HepG2 (cell line): Measurements from ENCODE around the gene STOML1. TPM values are rescaled to one million over a fixed set of nuclear protein-coding genes. Genes with fewer than 3 reads are reported as not detected.

ENCODE experiments used
- ATAC-seq: fragments of 200-7000 bp; cut with Tn5 transposase; 3 replicates; pipeline ENCODE4 v1.9.1; 2020; ENCODE audit warnings: mild to moderate bottlenecking, moderate library complexity
- BruUV-seq: library from RNA; stranded (reverse); fragments of 400-500 nt; replicated peaks from 2 replicates; lab custom pipeline; 2021; lab: Mats Ljungman, UMichigan
- CTCF ChIA-PET: fragments of 300-600 bp; formaldehyde crosslinking; extraction: SDS; loops from one replicate; lab custom pipeline; 2021; ENCODE audit warnings: low total read pairs, inconsistent platforms, low intra/inter-chr PET ratio; lab: Yijun Ruan, JAX
- POLR2A ChIA-PET: fragments of 350-600 bp; sonication (Branson Sonifier 250); formaldehyde crosslinking; loops from one replicate; lab custom pipeline; 2020; ENCODE audit warnings: antibody characterized with exemption, inconsistent platforms; lab: Yijun Ruan, JAX
- DNase-seq: peaks from one replicate; pipeline ENCODE4 v3.0.0-alpha.2; 2015; ENCODE audit warnings: low spot score
- FAIRE-seq: peaks from 3 replicates; lab custom pipeline; 2011; peaks lifted over from hg19 to GRCh38; lab: Jason Lieb, UNC
- H2AFZ ChIP-seq: one replicate; pipeline ENCODE4 v1.6.1; 2011; ENCODE audit warnings: low read length, inconsistent platforms
- H3K27ac ChIP-seq: fragments of 300-600 bp; 3 replicates; pipeline ENCODE4 v1.8.0; 2011; ENCODE audit warnings: mixed run types, mild to moderate bottlenecking, mixed read lengths, low read length, inconsistent platforms; ENCODE audit not compliant: insufficient read depth; ENCODE audit errors: extremely low read length
- H3K27me3 ChIP-seq, 2 experiments: fragments of 200-600 bp in 1 of 2; 2 replicates in 1 of 2; 3 replicates in 1 of 2; pipeline versions ENCODE4 v1.6.0 to v1.8.0; 2011; ENCODE audit warnings: low read length in 2 of 2, mild to moderate bottlenecking in 2 of 2, moderate library complexity in 2 of 2, inconsistent platforms in 1 of 2; ENCODE audit not compliant: insufficient read depth in 2 of 2, control insufficient read depth in 1 of 2
- H3K36me3 ChIP-seq, 2 experiments: fragments of 200-600 bp in 1 of 2; replicated peaks in 1 of 2; 2 replicates in 1 of 2; 3 replicates in 1 of 2; pipeline versions ENCODE4 v1.5.1 to v1.8.0; 2011; ENCODE audit warnings: low read length in 2 of 2, inconsistent platforms in 1 of 2; ENCODE audit not compliant: insufficient read depth in 2 of 2, control insufficient read depth in 1 of 2
- H3K4me1 ChIP-seq: 2 replicates; pipeline ENCODE4 v1.5.1; 2012; ENCODE audit warnings: low read length, inconsistent platforms; ENCODE audit not compliant: insufficient read depth
- H3K4me2 ChIP-seq: 2 replicates; pipeline ENCODE4 v1.6.0; 2011; ENCODE audit warnings: low read depth, low read length, inconsistent platforms
- H3K4me3 ChIP-seq, 3 experiments: fragments of 200-600 bp in 1 of 3; sonication (generic), shearing (Covaris generic) in 1 of 3; replicated peaks in 1 of 3; 2 replicates each; pipeline ENCODE4 v1.5.1; 2011 to 2016; ENCODE audit warnings: low read length in 3 of 3, inconsistent platforms in 2 of 3, low read depth in 2 of 3, mild to moderate bottlenecking in 2 of 3, control low read depth in 1 of 3, mixed read lengths in 1 of 3; ENCODE audit not compliant: insufficient read depth in 1 of 3
- H3K79me2 ChIP-seq: one replicate; pipeline ENCODE4 v1.6.1; 2011; ENCODE audit warnings: low read length, inconsistent platforms; ENCODE audit not compliant: insufficient read depth
- H3K9ac ChIP-seq: 2 replicates; pipeline ENCODE4 v1.6.0; 2011; ENCODE audit warnings: mild to moderate bottlenecking, low read depth, low read length, inconsistent platforms; ENCODE audit not compliant: insufficient read depth
- H3K9me3 ChIP-seq: 2 replicates; pipeline ENCODE4 v1.5.1; 2012; ENCODE audit warnings: mild to moderate bottlenecking, low read length
- H4K20me1 ChIP-seq: 2 replicates; pipeline ENCODE4 v1.6.0; 2011; ENCODE audit warnings: inconsistent platforms, mild to moderate bottlenecking, low read length, moderate library complexity; ENCODE audit not compliant: insufficient read depth
- HNF4A ChIP-seq: sonication (generic); formaldehyde crosslinking; IDR thresholded peaks from 2 replicates; pipeline ENCODE4 v1.4.0; 2020; ENCODE audit warnings: missing genetic modification reagents
- LCORL ChIP-seq, 2 experiments: fragments of 450-650 bp in 1 of 2; sonication (generic) in 1 of 2; formaldehyde crosslinking in 1 of 2; IDR thresholded peaks; 2 replicates each; pipeline versions ENCODE4 v1.5.0 to v1.6.1; 2017 to 2020; ENCODE audit warnings: antibody characterized with exemption in 1 of 2, missing genetic modification reagents in 1 of 2
- MXI1 ChIP-seq: IDR thresholded peaks from 3 replicates; pipeline ENCODE4 v1.6.1; 2012; ENCODE audit warnings: low read depth, low read length, inconsistent platforms, borderline replicate concordance
- MYC ChIP-seq: sonication (generic); formaldehyde crosslinking; IDR thresholded peaks from 2 replicates; pipeline ENCODE4 v1.9.0; 2021; ENCODE audit warnings: missing genetic modification reagents, borderline replicate concordance
- NFE2L1 ChIP-seq: sonication (generic); formaldehyde crosslinking; IDR thresholded peaks from 2 replicates; pipeline ENCODE4 v1.4.0; 2020; ENCODE audit warnings: missing genetic modification reagents, mild to moderate bottlenecking, borderline replicate concordance
- NFKB2 ChIP-seq: sonication (generic); formaldehyde crosslinking; IDR thresholded peaks from 2 replicates; pipeline ENCODE4 v1.4.0; 2020; ENCODE audit warnings: missing genetic modification reagents, borderline replicate concordance
- ZBTB1 ChIP-seq: sonication (generic); formaldehyde crosslinking; IDR thresholded peaks from 2 replicates; pipeline ENCODE4 v1.4.0; 2020; ENCODE audit warnings: missing genetic modification reagents, borderline replicate concordance
- ZNF256 ChIP-seq: sonication (generic); formaldehyde crosslinking; conservative IDR thresholded peaks from 2 replicates; pipeline ENCODE4 v1.4.0; 2020; ENCODE audit warnings: missing genetic modification reagents
- ZSCAN9 ChIP-seq: IDR thresholded peaks from 2 replicates; pipeline ENCODE4 v1.6.1; 2016; ENCODE audit warnings: borderline replicate concordance
- WGBS: methylation state at CpG from one replicate; pipeline ENCODE4 v1.1.6; 2017; ENCODE audit warnings: low lambda C conversion rate; 5-methylcytosine and 5-hydroxymethylcytosine counted together
- in situ Hi-C: cut with HindIII; loops from 2 replicates; pipeline ENCODE4 v1.10.0; 2017; ENCODE audit warnings: low pct_unique_long_range_greater_than_20kb; ENCODE audit not compliant: extremely low pct_ligation_motif_present
- intact Hi-C: fragments of 100-400 bp; cut with micrococcal nuclease; formaldehyde crosslinking; loops from one replicate; pipeline ENCODE4 v1.10.0; 2022; ENCODE audit not compliant: unreplicated experiment
- polyA plus RNA-seq, 8 experiments: library from polyadenylated mRNA; depleted of rRNA in 3 of 8; stranded (reverse) in 7 of 8; unstranded in 1 of 8; fragments of >200 nt; fragmentation: Illumina TruSeq in 4 of 8; extraction: Trizol in 4 of 8; gene quantifications; 2 replicates each; pipeline versions ENCODE4 v1.2.1 to v1.2.3, GENCODE V29; 2011 to 2016; ENCODE audit warnings: low read depth in 4 of 8, missing spikeins in 1 of 8, mixed read lengths in 1 of 8; ENCODE audit not compliant: insufficient read depth in 1 of 8
- total RNA-seq, 5 experiments: library from RNA; depleted of rRNA; stranded (reverse); fragments of >200 nt; fragmentation: Illumina TruSeq; extraction: Trizol; gene quantifications; 2 replicates each; pipeline ENCODE4 v1.2.3, GENCODE V29; 2016; ENCODE audit warnings: low read depth in 1 of 5
- TF ChIP-seq, protein P1 (sequence below): sonication (generic); formaldehyde crosslinking; IDR thresholded peaks from 2 replicates; pipeline ENCODE4 v1.5.1; 2020; ENCODE audit warnings: missing genetic modification reagents, mild to moderate bottlenecking, borderline replicate concordance
- TF ChIP-seq, protein P2 (sequence below): sonication (generic); formaldehyde crosslinking; IDR thresholded peaks from 2 replicates; pipeline ENCODE4 v1.8.0; 2022; ENCODE audit warnings: low read depth, missing genetic modification reagents
- TF ChIP-seq, protein P3 (sequence below): conservative IDR thresholded peaks from 2 replicates; pipeline ENCODE4 v1.6.1; 2018; ENCODE audit warnings: missing genetic modification reagents
- TF ChIP-seq, protein P4 (sequence below): IDR thresholded peaks from 2 replicates; pipeline ENCODE4 v1.6.1; 2016; ENCODE audit warnings: control low read depth
- TF ChIP-seq, protein P5 (sequence below): sonication (generic); formaldehyde crosslinking; IDR thresholded peaks from 2 replicates; pipeline ENCODE4 v1.9.0; 2021; ENCODE audit warnings: missing genetic modification reagents, borderline replicate concordance
- TF ChIP-seq, protein P6 (sequence below): sonication (generic); formaldehyde crosslinking; IDR thresholded peaks from 2 replicates; pipeline ENCODE4 v1.4.0; 2020; ENCODE audit warnings: mild to moderate bottlenecking, missing genetic modification reagents

Gene STOML1
- total and polyA plus RNA-seq, 2 of the 13 experiments (the other 11 are each of a cell fraction or from before 2014, with no cell fraction given): 3.5 to 3.7 TPM

DNA sequence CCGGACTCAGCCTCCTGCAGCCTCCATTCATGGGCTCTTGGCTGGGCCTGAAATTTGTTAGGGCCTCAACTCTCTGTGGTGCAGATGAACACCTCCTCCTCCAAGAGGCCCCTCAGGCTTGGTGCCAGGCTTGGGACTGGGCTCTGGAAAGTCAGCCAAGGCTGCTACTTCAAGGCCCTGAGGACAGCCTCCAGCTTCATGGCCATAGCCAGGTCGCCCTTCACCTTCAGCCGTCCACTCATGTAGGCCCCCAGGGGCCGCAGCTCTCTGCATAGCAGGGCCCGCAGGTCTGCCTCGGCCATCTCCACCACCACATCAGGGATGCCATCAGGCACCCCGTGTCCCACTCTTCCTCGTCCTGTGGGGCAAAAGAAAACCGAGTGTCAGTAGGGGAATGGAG is 8.3 kb downstream of the STOML1 start:
- Histone ChIP-seq H3K27ac (no peak overlapping the region), H2AFZ (no peak overlapping the region), H4K20me1 (no peaks in the 10 kb centered on the region), H3K9me3 (no peaks in the 10 kb centered on the region), H3K27me3 (no peaks in the 10 kb centered on the region; a peak in 1 of 5 replicates), H3K4me1 (no peaks in the 10 kb centered on the region), H3K9ac (no peak overlapping the region), H3K4me2 (no peak overlapping the region), H3K4me3 (no peak overlapping the region), H3K36me3 (no peaks in the 10 kb centered on the region; a peak in 1 of 5 replicates), H3K79me2 (no peaks in the 10 kb centered on the region)
- no peak for FAIRE-seq
- no peak for ATAC-seq
- 55% methylated on average over 6 of the region's 9 CpGs for WGBS
- DNase-seq: no peak
- ChIA-PET POLR2A (no interaction called here), CTCF (no interaction called here)
- in situ Hi-C loops (no loop called here), intact Hi-C loops (no loop called here)
- BruUV-seq: no TSS peak
- TF ChIP-seq NFKB2 (CRISPR knock-in tag): no peak
- no peak for TF ChIP-seq NFE2L1 (CRISPR knock-in tag)
- TF ChIP-seq, protein P1, sequence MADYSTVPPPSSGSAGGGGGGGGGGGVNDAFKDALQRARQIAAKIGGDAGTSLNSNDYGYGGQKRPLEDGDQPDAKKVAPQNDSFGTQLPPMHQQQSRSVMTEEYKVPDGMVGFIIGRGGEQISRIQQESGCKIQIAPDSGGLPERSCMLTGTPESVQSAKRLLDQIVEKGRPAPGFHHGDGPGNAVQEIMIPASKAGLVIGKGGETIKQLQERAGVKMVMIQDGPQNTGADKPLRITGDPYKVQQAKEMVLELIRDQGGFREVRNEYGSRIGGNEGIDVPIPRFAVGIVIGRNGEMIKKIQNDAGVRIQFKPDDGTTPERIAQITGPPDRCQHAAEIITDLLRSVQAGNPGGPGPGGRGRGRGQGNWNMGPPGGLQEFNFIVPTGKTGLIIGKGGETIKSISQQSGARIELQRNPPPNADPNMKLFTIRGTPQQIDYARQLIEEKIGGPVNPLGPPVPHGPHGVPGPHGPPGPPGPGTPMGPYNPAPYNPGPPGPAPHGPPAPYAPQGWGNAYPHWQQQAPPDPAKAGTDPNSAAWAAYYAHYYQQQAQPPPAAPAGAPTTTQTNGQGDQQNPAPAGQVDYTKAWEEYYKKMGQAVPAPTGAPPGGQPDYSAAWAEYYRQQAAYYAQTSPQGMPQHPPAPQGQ (CRISPR knock-in tag): no peak
- no peak for TF ChIP-seq MYC (CRISPR knock-in tag)
- TF ChIP-seq, protein P2, sequence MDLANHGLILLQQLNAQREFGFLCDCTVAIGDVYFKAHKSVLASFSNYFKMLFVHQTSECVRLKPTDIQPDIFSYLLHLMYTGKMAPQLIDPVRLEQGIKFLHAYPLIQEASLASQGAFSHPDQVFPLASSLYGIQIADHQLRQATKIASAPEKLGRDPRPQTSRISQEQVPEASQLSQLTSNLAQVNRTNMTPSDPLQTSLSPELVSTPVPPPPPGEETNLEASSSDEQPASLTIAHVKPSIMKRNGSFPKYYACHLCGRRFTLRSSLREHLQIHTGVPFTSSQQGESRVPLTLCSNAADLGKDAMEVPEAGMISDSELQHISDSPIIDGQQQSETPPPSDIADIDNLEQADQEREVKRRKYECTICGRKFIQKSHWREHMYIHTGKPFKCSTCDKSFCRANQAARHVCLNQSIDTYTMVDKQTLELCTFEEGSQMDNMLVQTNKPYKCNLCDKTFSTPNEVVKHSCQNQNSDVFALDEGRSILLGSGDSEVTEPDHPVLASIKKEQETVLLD (CRISPR knock-in tag): no peak
- TF ChIP-seq, protein P3, sequence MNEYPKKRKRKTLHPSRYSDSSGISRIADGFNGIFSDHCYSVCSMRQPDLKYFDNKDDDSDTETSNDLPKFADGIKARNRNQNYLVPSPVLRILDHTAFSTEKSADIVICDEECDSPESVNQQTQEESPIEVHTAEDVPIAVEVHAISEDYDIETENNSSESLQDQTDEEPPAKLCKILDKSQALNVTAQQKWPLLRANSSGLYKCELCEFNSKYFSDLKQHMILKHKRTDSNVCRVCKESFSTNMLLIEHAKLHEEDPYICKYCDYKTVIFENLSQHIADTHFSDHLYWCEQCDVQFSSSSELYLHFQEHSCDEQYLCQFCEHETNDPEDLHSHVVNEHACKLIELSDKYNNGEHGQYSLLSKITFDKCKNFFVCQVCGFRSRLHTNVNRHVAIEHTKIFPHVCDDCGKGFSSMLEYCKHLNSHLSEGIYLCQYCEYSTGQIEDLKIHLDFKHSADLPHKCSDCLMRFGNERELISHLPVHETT (CRISPR knock-in tag): no peak
- TF ChIP-seq MXI1: no peak
- no peak for TF ChIP-seq LCORL (IDR thresholded peaks at IDR 0.05)
- no peak for TF ChIP-seq LCORL (CRISPR knock-in tag; IDR thresholded peaks at IDR 0.05)
- TF ChIP-seq, protein P4, sequence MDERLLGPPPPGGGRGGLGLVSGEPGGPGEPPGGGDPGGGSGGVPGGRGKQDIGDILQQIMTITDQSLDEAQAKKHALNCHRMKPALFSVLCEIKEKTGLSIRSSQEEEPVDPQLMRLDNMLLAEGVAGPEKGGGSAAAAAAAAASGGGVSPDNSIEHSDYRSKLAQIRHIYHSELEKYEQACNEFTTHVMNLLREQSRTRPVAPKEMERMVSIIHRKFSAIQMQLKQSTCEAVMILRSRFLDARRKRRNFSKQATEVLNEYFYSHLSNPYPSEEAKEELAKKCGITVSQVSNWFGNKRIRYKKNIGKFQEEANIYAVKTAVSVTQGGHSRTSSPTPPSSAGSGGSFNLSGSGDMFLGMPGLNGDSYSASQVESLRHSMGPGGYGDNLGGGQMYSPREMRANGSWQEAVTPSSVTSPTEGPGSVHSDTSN (CRISPR knock-in tag): no peak
- TF ChIP-seq, protein P5, sequence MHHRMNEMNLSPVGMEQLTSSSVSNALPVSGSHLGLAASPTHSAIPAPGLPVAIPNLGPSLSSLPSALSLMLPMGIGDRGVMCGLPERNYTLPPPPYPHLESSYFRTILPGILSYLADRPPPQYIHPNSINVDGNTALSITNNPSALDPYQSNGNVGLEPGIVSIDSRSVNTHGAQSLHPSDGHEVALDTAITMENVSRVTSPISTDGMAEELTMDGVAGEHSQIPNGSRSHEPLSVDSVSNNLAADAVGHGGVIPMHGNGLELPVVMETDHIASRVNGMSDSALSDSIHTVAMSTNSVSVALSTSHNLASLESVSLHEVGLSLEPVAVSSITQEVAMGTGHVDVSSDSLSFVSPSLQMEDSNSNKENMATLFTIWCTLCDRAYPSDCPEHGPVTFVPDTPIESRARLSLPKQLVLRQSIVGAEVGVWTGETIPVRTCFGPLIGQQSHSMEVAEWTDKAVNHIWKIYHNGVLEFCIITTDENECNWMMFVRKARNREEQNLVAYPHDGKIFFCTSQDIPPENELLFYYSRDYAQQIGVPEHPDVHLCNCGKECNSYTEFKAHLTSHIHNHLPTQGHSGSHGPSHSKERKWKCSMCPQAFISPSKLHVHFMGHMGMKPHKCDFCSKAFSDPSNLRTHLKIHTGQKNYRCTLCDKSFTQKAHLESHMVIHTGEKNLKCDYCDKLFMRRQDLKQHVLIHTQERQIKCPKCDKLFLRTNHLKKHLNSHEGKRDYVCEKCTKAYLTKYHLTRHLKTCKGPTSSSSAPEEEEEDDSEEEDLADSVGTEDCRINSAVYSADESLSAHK (CRISPR knock-in tag): no peak
- no peak for TF ChIP-seq ZBTB1 (CRISPR knock-in tag)
- TF ChIP-seq HNF4A (CRISPR knock-in tag): no peak
- TF ChIP-seq, protein P6, sequence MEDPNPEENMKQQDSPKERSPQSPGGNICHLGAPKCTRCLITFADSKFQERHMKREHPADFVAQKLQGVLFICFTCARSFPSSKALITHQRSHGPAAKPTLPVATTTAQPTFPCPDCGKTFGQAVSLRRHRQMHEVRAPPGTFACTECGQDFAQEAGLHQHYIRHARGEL: no peak
- TF ChIP-seq ZSCAN9 (CRISPR knock-in tag): no peak
- no peak for TF ChIP-seq ZNF256 (CRISPR knock-in tag)
